Stimulated activated CD4-positive, alpha-beta T cell treated with anti-CD3 and anti-CD28 coated beads, Interleukin-1b, Interleukin-23, amount 100 ng/mL, for 4 hours (primary cell): Measurements from ENCODE around the gene RAD51B.

Experiments used
- DNase-seq, 2 donors: peaks; one replicate each; pipeline ENCODE4 v3.0.0-alpha.2; 2020; ENCODE audit warnings: low read depth in 2 of 2

Gene RAD51B

GRCh38 chr14:68547305-68548193 is 728.0 kb downstream of the RAD51B start:
- DNase-seq: no peak

GRCh38 chr14:68548194-68549076 is 728.9 kb downstream of the RAD51B start:
- no peak for DNase-seq

GRCh38 chr14:68550338-68550715 is 730.7 kb downstream of the RAD51B start:
- DNase-seq: no peak

GRCh38 chr14:68551045-68551683 is 731.6 kb downstream of the RAD51B start:
- DNase-seq: no peak

DNA sequence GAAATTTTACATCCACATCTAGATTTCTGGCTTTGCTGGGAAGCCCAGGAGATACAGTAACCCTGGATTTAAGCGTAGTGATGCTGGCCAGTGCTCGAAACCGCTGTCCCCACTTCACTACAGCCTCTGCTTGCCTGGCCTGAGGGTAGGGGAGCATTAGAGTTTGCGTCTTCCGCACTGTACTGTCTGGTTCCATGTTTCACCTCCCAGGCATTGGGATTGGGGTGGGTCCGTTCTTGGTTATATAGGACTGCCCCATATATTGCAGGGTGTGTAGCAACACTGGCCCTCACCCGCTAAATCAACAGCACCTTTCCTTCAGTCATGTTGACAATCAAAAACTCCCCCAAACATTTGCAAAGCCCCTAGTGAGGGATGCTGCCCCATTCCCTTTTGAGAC is 732.5 kb downstream of the RAD51B start:
- DNase-seq: no peak

- no peak for DNase-seq
These were observed 733.0 kb downstream of the RAD51B start for GRCh38 chr14:68552602-68553001.

DNA sequence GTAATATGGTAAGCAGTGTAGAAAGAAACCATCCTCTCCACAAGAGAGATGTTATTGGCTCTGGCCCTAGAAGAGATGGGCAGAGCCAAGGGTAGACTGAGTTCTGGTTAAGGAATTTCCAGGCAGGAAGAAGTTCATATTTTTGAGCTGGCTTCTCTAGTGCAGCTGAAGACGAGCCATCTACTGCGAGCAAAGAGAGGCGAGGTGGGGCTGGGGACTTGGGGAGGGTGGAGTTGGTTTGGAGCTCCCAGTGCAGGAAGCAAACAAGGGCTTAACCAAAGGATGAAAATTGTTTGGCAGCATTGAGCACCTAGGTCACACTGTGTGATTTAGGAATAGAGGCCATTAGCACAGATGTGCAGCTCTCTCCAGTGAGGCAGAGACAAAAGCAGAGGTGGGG is 733.7 kb downstream of the RAD51B start:
- DNase-seq: no peak

DNA sequence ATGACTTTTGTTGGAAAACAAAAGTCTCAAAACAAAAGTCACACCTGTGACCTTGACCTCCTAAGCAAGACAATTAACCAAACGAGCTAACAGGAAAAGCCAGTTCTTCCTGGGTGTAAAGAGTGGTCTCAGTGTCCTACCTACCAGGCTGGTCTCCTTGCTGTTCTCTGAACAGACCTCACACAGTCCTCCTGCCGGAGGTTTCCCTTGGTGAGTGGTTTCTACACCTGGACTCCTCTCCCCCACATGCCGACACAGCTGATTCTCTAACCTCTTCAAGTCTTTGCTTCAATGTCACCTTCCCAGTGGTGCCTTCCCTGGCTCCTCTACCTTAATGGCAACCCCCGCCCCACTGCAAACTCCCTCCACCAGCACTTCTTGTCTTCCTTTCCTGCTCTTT is 734.7 kb downstream of the RAD51B start:
- DNase-seq: no peak

- DNase-seq: no peak
These were observed 736.7 kb downstream of the RAD51B start for GRCh38 chr14:68556253-68556652.

GRCh38 chr14:68557648-68558047 is 738.1 kb downstream of the RAD51B start:
- DNase-seq: no peak

GRCh38 chr14:68558096-68558495 is 738.5 kb downstream of the RAD51B start:
- DNase-seq: no peak

DNA sequence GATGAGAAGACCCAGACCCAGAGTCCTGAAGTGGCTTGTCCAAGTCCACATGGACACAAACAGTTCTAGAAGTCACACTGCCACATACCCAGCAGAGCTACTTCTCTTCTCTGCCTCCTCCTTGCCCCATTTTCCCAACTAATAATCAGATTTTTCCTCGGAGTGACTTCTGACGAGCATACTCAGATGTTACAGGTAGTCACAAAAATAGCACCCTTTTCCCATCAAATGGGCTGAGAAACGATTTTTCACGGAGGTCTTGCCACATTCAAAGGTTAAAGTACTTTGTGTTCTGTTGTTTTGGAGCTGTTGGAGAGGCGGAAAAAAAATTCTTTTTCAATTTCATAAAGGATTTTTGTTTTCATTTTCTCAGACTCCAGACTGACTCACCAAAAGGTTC is 740.4 kb downstream of the RAD51B start:
- no peak for DNase-seq

- no peak for DNase-seq
These were observed 742.0 kb downstream of the RAD51B start for GRCh38 chr14:68561531-68562007.

DNA sequence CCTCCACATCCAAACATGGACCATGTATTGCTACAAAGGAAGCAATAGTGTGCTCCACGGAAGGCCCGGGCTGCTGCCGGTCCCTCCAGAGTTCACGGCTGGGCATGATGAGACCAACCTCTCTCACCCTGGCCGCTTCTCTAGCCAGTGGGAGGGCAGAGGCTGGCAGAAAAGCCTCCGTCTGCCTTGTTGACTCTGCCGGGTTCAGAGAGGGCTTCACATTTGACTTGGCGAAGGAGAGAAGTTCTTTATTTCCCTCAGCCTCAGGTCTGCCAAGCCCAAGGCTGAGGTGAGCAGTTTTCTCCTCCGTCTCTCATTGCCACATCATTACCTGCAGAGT is 743.3 kb downstream of the RAD51B start:
- no peak for DNase-seq

DNA sequence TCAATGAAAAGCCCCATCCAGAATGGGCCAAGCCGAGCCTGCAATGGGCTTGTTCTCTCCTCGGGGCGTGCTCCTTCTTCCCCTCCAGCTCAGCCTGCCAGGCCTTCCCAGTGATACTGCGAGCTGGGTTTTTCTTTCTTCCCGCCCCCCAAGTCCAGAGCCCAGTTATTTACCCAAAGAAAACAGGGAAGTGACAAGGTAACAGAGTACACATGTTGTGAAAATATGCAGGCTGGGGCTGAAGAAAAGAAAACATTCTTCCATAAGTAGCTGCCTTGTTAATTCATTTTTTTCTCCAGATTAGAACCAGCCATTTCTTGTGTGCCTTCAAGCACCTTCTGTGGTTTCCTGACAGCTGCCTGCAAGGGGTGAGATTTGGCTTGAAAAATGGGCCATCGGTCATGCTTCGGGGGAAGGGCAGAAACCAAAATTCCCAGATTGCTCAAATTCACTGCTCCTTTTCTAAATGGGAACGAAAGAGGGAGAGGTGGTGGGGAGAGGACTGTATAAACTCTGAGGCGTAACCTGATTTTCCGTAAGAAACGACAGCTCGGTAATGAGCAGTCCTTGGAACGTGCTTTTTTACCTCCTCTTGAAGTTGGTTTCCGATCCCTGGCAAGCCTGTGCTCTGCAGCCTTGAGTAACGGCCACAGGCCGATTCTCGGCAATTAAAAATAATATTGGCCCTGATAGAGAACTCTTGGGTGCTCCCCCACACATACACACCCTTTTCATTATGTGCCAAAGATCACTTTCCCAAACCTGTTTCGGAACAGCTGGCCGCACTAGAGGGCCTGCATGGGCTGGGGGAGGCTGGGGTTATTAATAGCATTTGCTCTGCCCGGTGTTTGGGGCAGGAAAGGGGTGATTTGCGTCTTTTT is 743.9 kb downstream of the RAD51B start:
- DNase-seq: no peak

- DNase-seq: no peak
These were observed 744.7 kb downstream of the RAD51B start for GRCh38 chr14:68564191-68564825.

DNA sequence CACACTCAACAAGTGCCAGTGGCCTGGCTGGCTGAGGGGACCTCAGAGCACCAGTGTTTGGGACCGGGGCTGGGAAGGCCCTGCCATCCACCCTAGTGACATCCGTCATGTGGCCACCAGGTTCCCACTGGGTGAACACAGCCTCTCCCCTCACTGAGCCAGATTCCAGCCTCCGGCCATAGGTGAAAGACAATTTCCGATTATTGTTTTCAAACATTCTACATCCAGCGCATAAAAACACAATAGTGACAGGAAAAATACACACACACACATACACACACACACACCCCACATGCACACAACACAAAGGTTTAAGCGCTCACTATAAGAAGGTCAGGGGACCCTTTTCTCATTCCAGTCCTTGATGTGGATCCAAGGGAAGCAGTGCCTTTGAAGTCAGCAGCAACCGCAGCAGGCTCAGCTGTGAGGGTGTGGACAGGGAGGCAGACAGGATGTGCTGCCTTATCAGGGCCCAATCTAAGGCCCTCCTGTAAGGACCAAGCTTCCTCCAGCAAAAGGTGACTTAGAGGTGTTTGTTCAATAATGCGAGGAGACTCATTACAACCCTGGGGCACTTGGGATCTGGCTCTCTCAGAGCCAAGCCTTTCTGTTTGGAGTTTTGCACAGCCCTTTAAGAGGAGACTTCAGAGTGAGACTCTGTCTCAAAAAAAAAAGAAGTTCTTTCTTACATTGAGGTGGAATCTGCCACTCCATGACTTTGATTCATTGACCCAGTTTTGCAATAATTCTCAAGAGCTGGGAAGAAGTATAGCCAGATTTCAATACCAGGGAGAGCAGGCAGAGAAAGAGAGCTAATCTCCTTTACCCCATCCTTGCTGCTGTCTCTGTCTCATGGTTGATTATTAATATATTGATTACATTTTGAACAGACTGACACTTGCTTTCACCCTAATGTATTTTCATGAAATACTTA is 745.5 kb downstream of the RAD51B start:
- DNase-seq: no peak

GRCh38 chr14:68566075-68566474 is 746.5 kb downstream of the RAD51B start:
- DNase-seq: no peak
